GM21360 (cell line): ENCODE data around the gene TMEFF1.
A peak's percentile ranks its signal among the peaks of the same experiment; 100 is the strongest.

Source experiments
- ATAC-seq: cut with Tn5 transposase; IDR thresholded peaks from one replicate; pipeline ENCODE4 v1.9.1; 2021; ENCODE audit warnings: mild to moderate bottlenecking, moderate library complexity; ENCODE audit not compliant: unreplicated experiment

TMEFF1 gene

GRCh38 chr9:100445903-100446549 lies 26.9 kb upstream of the TMEFF1 start:
- ATAC-seq, result no peak

GRCh38 chr9:100447041-100447440 lies 25.9 kb upstream of the TMEFF1 start:
- ATAC-seq, result no peak

- ATAC-seq, result no peak
Observed at GRCh38 chr9:100448266-100448665, 24.7 kb upstream of the TMEFF1 start.

- ATAC-seq, result peak; percentile 61
Observed at GRCh38 chr9:100449420-100449819, 23.5 kb upstream of the TMEFF1 start.

- ATAC-seq, result no peak
Observed at GRCh38 chr9:100452894-100453293, 20.1 kb upstream of the TMEFF1 start.

GRCh38 chr9:100455470-100455869 lies 17.5 kb upstream of the TMEFF1 start:
- no peak for ATAC-seq

GRCh38 chr9:100457517-100457916 lies 15.4 kb upstream of the TMEFF1 start:
- ATAC-seq, result no peak

GRCh38 chr9:100459963-100460362 lies 13.0 kb upstream of the TMEFF1 start:
- no peak for ATAC-seq

- ATAC-seq, result no peak
Observed at GRCh38 chr9:100465274-100465673, 7.7 kb upstream of the TMEFF1 start.

GRCh38 chr9:100465761-100466160 lies 7.2 kb upstream of the TMEFF1 start:
- no peak for ATAC-seq

- ATAC-seq, result no peak
Observed at GRCh38 chr9:100466171-100466828, 6.6 kb upstream of the TMEFF1 start.

GRCh38 chr9:100466829-100467221 lies 6.1 kb upstream of the TMEFF1 start:
- ATAC-seq, result no peak

- no peak for ATAC-seq
Observed at GRCh38 chr9:100468041-100468440, 4.9 kb upstream of the TMEFF1 start.

- no peak for ATAC-seq
Observed at GRCh38 chr9:100472268-100472667, 681 bp upstream of the TMEFF1 start.

GRCh38 chr9:100473276-100474081 lies 530 bp downstream of the TMEFF1 start:
- ATAC-seq, result peak; percentile 77

GRCh38 chr9:100474082-100474923 lies 1.4 kb downstream of the TMEFF1 start:
- ATAC-seq, result no peak

GRCh38 chr9:100474924-100475276 lies 2.0 kb downstream of the TMEFF1 start:
- ATAC-seq, result no peak

- ATAC-seq, result no peak
Observed at GRCh38 chr9:100477241-100477640, 4.3 kb downstream of the TMEFF1 start.

GRCh38 chr9:100478192-100478591 lies 5.2 kb downstream of the TMEFF1 start:
- ATAC-seq, result no peak

GRCh38 chr9:100479820-100480219 lies 6.9 kb downstream of the TMEFF1 start:
- no peak for ATAC-seq

- ATAC-seq, result no peak
Observed at GRCh38 chr9:100485196-100485595, 12.2 kb downstream of the TMEFF1 start.
